Measurements from ENCODE around the gene KCNA10.

- TF ChIP-seq CTCF (IDR thresholded peaks at IDR 0.05) = no peak
- no peak for TF ChIP-seq POLR2AphosphoS5 (IDR thresholded peaks at IDR 0.05)
These were observed 36.2 kb downstream of the KCNA10 start for GRCh38 chr1:110482662-110483307.

Data from prostate gland (tissue), 2 donors.